ENCODE measurements around the gene OR51A4. TPM values are rescaled to one million over a fixed set of nuclear protein-coding genes. Genes with fewer than 3 reads are reported as not detected.

Gene OR51A4
- total and polyA plus RNA-seq, 4 donors = not detected

DNA sequence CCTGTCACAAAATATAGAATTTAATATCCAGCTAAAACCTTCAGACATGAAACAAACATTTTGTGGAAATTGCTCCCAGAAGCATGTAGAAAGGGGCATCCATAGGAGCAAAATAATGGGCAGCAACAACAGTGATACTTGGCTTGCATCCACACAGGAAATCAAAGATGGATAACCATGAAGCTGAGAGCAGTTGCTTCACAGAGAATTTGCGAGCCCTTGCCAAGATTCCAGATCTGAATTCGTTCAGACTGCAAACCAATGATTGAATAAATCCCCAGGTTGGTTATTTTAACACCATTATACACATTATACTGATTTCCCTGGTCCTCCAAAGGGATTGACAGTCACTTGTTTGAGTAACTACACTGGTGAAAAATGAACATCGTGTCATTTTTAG, 31.6 kb upstream of the OR51A4 start (continued):
- TF ChIP-seq, protein P1, sequence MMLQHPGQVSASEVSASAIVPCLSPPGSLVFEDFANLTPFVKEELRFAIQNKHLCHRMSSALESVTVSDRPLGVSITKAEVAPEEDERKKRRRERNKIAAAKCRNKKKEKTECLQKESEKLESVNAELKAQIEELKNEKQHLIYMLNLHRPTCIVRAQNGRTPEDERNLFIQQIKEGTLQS (IDR thresholded peaks at IDR 0.05) = no peak
- TF ChIP-seq RXRA (IDR thresholded peaks at IDR 0.05) (no peak), HNF4G (IDR thresholded peaks at IDR 0.05) (no peak), JUND (IDR thresholded peaks at IDR 0.05) (no peak)

DNA sequence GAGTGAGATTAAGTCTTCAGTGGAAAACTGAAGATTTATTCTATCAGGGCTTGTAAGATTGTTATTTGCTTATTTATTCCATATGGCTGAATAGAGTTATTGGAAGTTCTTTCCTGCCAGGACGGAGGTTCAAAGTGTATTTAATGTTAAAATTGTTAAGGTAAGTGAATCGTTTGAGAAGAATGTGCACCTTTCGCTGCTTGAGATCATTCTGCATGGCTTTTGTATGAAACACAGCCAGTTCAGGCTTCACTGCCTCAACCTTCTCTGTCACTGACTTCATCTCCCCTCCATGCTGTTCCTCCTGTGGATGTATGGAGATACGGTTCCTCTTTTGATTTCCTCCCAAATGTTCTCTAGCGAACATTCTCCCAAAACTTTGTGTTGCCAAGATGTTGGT, 28.0 kb upstream of the OR51A4 start:
- Histone ChIP-seq H3K4me3 (ENCODE audit: low read depth in 1 of 3, low read length in 3 of 3) (no peak overlapping the region), H3K9ac (ENCODE audit: low read depth in 1 of 2, low read length in 2 of 2) (no peak overlapping the region), H3K27ac (ENCODE audit: low read depth in 1 of 2, low read length in 2 of 2) (no peak overlapping the region), H3K36me3 (ENCODE audit: control insufficient read depth in 4 of 4, insufficient read depth in 3 of 4, low read depth in 1 of 4, low read length in 3 of 4) (no peaks in the 10 kb centered on the region), H3K9me3 (ENCODE audit: control insufficient read depth in 4 of 4, low read length in 3 of 4) (no peaks in the 10 kb centered on the region), H3K4me1 (ENCODE audit: control insufficient read depth in 4 of 4, insufficient read depth in 4 of 4, low read length in 3 of 4) (no peaks in the 10 kb centered on the region), H3K27me3 (ENCODE audit: control insufficient read depth in 4 of 4, insufficient read depth in 4 of 4, low read length in 3 of 4) (peaks cover 0 to 5% (median 0%) of the 10 kb centered on the region in 4 donors)
- DNase-seq (ENCODE audit: low spot score) = no peak
- no peak for TF ChIP-seq ZBTB33 (IDR thresholded peaks at IDR 0.05)
- TF ChIP-seq NR2F2 (IDR thresholded peaks at IDR 0.05) = no peak
- TF ChIP-seq FOXA2 (IDR thresholded peaks at IDR 0.05) = no peak
- TF ChIP-seq, protein P1 (IDR thresholded peaks at IDR 0.05) = no peak
- TF ChIP-seq TAF1 (conservative IDR thresholded peaks at IDR 0.05) = no peak
- no peak for TF ChIP-seq JUND (IDR thresholded peaks at IDR 0.05)
- no peak for TF ChIP-seq REST (IDR thresholded peaks at IDR 0.05)
- no peak for TF ChIP-seq RXRA (IDR thresholded peaks at IDR 0.05)
- no peak for TF ChIP-seq FOXA1 (IDR thresholded peaks at IDR 0.05)
- TF ChIP-seq GABPA (IDR thresholded peaks at IDR 0.05 in 1 of 2, conservative IDR thresholded peaks at IDR 0.05 in 1 of 2) = no peak
- TF ChIP-seq YY1 (IDR thresholded peaks at IDR 0.05) = no peak
- no peak for TF ChIP-seq HNF4G (IDR thresholded peaks at IDR 0.05)
- TF ChIP-seq, protein P2, sequence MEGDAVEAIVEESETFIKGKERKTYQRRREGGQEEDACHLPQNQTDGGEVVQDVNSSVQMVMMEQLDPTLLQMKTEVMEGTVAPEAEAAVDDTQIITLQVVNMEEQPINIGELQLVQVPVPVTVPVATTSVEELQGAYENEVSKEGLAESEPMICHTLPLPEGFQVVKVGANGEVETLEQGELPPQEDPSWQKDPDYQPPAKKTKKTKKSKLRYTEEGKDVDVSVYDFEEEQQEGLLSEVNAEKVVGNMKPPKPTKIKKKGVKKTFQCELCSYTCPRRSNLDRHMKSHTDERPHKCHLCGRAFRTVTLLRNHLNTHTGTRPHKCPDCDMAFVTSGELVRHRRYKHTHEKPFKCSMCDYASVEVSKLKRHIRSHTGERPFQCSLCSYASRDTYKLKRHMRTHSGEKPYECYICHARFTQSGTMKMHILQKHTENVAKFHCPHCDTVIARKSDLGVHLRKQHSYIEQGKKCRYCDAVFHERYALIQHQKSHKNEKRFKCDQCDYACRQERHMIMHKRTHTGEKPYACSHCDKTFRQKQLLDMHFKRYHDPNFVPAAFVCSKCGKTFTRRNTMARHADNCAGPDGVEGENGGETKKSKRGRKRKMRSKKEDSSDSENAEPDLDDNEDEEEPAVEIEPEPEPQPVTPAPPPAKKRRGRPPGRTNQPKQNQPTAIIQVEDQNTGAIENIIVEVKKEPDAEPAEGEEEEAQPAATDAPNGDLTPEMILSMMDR (IDR thresholded peaks at IDR 0.05; ENCODE audit: low read depth, low read length, missing input control) = no peak
- 85% methylated on average over 5 of the region's 5 CpGs for WGBS

- Histone ChIP-seq H3K36me3 (ENCODE audit: control insufficient read depth in 4 of 4, insufficient read depth in 3 of 4, low read depth in 1 of 4, low read length in 3 of 4) (no peaks in the 10 kb centered on the region), H3K9me3 (ENCODE audit: control insufficient read depth in 4 of 4, low read length in 3 of 4) (peaks cover 0 to 2% (median 0%) of the 10 kb centered on the region in 4 donors), H3K9ac (ENCODE audit: low read depth in 1 of 2, low read length in 2 of 2) (no peak overlapping the region), H3K27ac (ENCODE audit: low read depth in 1 of 2, low read length in 2 of 2) (no peak overlapping the region), H3K4me1 (ENCODE audit: control insufficient read depth in 4 of 4, insufficient read depth in 4 of 4, low read length in 3 of 4) (no peaks in the 10 kb centered on the region), H3K4me3 (ENCODE audit: low read depth in 1 of 3, low read length in 3 of 3) (no peak overlapping the region), H3K27me3 (ENCODE audit: control insufficient read depth in 4 of 4, insufficient read depth in 4 of 4, low read length in 3 of 4) (no peaks in the 10 kb centered on the region)
- 65% methylated on average over 1 of the region's 1 CpG for WGBS
- TF ChIP-seq MAX (IDR thresholded peaks at IDR 0.05) (no peak), SP1 (IDR thresholded peaks at IDR 0.05) (no peak), FOXA1 (IDR thresholded peaks at IDR 0.05) (no peak), TAF1 (conservative IDR thresholded peaks at IDR 0.05) (no peak)
- TF ChIP-seq, protein P1 (IDR thresholded peaks at IDR 0.05) = no peak
- DNase-seq (ENCODE audit: low spot score) = no peak
Measured at GRCh38 chr11:4962816-4963215, 15.4 kb upstream of the OR51A4 start.

All from liver (tissue), 9 donors.